HepG2 (cell line): Measurements from ENCODE around the gene TMEM233. TPM values are rescaled to one million over a fixed set of nuclear protein-coding genes. Genes with fewer than 3 reads are reported as not detected.

ENCODE experiments used
- BCL6 ChIP-seq: IDR thresholded peaks from 2 replicates; pipeline ENCODE4 v1.6.1; 2016; ENCODE audit warnings: missing genetic modification reagents, missing compliant biosample characterization
- KLF12 ChIP-seq: sonication (generic); formaldehyde crosslinking; IDR thresholded peaks from 2 replicates; pipeline ENCODE4 v1.4.0; 2020; ENCODE audit warnings: missing genetic modification reagents, borderline replicate concordance
- SAFB2 ChIP-seq: sonication (generic); formaldehyde crosslinking; IDR thresholded peaks from 2 replicates; pipeline ENCODE4 v1.5.1; 2020; ENCODE audit warnings: missing genetic modification reagents, low read depth, mild to moderate bottlenecking, borderline replicate concordance
- ZBTB39 ChIP-seq: sonication (generic); formaldehyde crosslinking; IDR thresholded peaks from 2 replicates; pipeline ENCODE4 v1.5.0; 2020; ENCODE audit warnings: missing genetic modification reagents
- ZBTB7B ChIP-seq: sonication (generic); formaldehyde crosslinking; IDR thresholded peaks from 2 replicates; pipeline ENCODE4 v1.4.0; 2020; ENCODE audit warnings: missing genetic modification reagents
- polyA plus RNA-seq, 8 experiments: library from polyadenylated mRNA; depleted of rRNA in 3 of 8; stranded (reverse) in 7 of 8; unstranded in 1 of 8; fragments of >200 nt; fragmentation: Illumina TruSeq in 4 of 8; extraction: Trizol in 4 of 8; gene quantifications; 2 replicates each; pipeline versions ENCODE4 v1.2.1 to v1.2.3, GENCODE V29; 2011 to 2016; ENCODE audit warnings: low read depth in 4 of 8, missing spikeins in 1 of 8, mixed read lengths in 1 of 8; ENCODE audit not compliant: insufficient read depth in 1 of 8
- total RNA-seq, 5 experiments: library from RNA; depleted of rRNA; stranded (reverse); fragments of >200 nt; fragmentation: Illumina TruSeq; extraction: Trizol; gene quantifications; 2 replicates each; pipeline ENCODE4 v1.2.3, GENCODE V29; 2016; ENCODE audit warnings: low read depth in 1 of 5
- TF ChIP-seq, protein P1 (sequence below): sonication (generic); formaldehyde crosslinking; IDR thresholded peaks from 2 replicates; pipeline ENCODE4 v1.4.0; 2020; ENCODE audit warnings: mild to moderate bottlenecking, missing genetic modification reagents
- TF ChIP-seq, protein P2 (sequence below): sonication (generic); formaldehyde crosslinking; IDR thresholded peaks from 2 replicates; pipeline ENCODE4 v1.8.0; 2022; ENCODE audit warnings: mild to moderate bottlenecking, missing genetic modification reagents, borderline replicate concordance
- TF ChIP-seq, protein P3 (sequence below): sonication (generic); formaldehyde crosslinking; IDR thresholded peaks from 2 replicates; pipeline ENCODE4 v1.9.0; 2021; ENCODE audit warnings: missing genetic modification reagents, borderline replicate concordance
- TF ChIP-seq, protein P4 (sequence below): sonication (generic); formaldehyde crosslinking; IDR thresholded peaks from 2 replicates; pipeline ENCODE4 v1.5.0; 2020; ENCODE audit warnings: mild to moderate bottlenecking, missing genetic modification reagents

Gene TMEM233
- total and polyA plus RNA-seq, 2 of the 13 experiments (the other 11 are each of a cell fraction or from before 2014, with no cell fraction given): 0.03 TPM; not detected in 1

DNA sequence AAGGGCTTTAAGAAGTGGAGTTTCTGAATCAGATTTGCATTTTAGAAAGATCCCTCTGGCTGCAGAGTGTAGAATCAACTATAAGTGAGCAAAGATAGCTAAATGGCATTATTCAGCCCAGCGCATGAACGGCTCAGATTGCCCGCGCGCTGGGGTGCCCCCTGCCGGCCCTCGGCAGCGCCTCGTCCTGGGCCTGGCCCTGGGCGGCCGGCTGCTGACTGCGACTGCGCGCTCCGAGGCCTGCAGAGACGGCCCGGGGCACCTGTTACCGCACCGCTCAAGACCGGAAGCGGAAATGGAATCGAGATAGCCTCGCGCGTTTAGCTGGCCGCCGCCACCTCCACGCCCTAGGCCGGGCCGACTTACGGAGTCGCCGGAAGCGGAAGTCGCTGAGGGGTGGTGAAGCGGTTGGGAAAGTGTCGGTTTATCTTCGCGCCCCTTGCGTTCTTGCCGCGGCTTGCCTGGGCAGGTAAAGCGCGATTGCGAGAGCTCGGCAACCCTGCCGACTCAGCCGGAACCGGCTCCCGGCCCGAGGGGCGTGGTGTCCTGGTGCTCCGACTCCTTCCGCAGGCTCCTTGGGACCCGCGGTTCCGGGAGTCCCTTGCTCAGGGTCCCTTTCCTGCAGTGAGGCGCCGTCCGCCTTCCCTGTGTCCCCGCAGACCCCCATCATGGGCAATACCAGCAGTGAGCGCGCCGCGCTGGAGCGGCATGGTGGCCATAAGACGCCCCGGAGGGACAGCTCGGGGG, 74.2 kb downstream of the TMEM233 start, which contains the start of gene PRKAB1 (continued):
- TF ChIP-seq, protein P1, sequence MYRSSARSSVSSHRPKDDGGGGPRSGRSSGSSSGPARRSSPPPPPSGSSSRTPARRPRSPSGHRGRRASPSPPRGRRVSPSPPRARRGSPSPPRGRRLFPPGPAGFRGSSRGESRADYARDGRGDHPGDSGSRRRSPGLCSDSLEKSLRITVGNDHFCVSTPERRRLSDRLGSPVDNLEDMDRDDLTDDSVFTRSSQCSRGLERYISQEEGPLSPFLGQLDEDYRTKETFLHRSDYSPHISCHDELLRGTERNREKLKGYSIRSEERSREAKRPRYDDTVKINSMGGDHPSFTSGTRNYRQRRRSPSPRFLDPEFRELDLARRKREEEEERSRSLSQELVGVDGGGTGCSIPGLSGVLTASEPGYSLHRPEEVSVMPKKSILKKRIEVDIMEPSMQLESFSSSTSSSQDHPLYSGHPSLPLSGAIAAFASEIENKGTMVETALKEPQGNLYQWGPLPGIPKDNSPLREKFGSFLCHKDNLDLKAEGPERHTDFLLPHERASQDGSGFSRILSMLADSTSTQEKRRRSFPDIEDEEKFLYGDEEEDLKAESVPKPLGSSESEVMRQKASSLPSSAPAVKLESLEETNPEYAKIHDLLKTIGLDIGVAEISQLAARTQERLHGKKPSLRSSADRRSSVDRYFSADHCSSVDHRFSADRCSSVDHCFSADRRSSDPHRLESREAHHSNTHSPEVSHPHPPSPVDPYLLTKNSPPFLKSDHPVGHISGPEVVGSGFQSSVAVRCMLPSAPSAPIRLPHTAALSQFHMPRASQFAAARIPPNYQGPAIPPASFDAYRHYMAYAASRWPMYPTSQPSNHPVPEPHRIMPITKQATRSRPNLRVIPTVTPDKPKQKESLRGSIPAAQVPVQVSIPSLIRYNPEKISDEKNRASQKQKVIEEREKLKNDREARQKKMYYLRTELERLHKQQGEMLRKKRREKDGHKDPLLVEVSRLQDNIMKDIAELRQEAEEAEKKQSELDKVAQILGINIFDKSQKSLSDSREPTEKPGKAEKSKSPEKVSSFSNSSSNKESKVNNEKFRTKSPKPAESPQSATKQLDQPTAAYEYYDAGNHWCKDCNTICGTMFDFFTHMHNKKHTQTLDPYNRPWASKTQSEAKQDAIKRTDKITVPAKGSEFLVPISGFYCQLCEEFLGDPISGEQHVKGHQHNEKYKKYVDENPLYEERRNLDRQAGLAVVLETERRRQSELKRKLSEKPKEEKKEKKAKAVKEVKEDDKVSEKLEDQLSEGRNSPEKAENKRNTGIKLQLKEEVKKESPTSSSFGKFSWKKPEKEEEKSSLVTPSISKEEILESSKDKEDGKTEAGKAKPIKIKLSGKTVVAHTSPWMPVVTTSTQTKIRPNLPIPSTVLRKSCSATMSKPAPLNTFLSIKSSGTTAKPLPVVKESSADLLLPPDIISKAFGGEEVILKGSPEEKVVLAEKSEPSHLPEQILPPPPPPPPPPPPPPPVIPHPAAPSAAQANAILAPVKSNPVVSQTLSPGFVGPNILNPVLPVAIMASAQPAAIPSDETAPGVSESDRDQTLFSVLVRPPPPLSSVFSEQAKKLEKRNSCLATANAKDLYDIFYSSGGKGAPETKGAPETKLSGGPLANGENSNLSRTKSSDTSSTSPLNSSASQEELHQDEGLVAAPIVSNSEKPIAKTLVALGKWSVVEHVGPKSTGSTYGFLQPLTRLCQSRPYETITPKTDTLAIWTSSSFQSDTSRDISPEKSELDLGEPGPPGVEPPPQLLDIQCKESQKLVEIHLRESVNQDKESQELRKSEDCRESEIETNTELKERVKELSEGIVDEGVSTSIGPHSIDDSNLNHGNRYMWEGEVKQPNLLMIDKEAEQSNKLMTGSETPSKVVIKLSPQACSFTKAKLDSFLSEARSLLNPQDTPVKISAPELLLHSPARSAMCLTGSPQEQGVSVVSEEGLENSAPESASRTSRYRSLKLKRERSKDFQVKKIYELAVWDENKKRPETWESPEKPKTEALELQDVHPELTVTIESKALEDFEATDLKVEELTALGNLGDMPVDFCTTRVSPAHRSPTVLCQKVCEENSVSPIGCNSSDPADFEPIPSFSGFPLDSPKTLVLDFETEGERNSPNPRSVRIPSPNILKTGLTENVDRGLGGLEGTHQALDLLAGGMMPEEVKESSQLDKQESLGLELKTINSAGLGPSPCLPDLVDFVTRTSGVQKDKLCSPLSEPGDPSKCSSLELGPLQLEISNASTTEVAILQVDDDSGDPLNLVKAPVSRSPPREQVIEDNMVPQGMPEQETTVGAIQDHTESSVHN (CRISPR knock-in tag): no peak
- TF ChIP-seq, protein P2, sequence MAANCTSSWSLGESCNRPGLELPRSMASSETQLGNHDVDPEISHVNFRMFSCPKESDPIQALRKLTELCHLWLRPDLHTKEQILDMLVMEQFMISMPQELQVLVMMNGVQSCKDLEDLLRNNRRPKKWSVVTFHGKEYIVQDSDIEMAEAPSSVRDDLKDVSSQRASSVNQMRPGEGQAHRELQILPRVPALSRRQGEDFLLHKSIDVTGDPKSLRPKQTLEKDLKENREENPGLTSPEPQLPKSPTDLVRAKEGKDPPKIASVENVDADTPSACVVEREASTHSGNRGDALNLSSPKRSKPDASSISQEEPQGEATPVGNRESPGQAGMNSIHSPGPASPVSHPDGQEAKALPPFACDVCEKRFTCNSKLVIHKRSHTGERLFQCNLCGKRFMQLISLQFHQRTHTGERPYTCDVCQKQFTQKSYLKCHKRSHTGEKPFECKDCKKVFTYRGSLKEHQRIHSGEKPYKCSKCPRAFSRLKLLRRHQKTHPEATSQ (CRISPR knock-in tag): 0 out of 2 replicates have a peak, but pooled peaks have one; percentile 50
- 0 out of 2 replicates have a peak, but pooled peaks have one; percentile 46 for TF ChIP-seq BCL6
- TF ChIP-seq, protein P3, sequence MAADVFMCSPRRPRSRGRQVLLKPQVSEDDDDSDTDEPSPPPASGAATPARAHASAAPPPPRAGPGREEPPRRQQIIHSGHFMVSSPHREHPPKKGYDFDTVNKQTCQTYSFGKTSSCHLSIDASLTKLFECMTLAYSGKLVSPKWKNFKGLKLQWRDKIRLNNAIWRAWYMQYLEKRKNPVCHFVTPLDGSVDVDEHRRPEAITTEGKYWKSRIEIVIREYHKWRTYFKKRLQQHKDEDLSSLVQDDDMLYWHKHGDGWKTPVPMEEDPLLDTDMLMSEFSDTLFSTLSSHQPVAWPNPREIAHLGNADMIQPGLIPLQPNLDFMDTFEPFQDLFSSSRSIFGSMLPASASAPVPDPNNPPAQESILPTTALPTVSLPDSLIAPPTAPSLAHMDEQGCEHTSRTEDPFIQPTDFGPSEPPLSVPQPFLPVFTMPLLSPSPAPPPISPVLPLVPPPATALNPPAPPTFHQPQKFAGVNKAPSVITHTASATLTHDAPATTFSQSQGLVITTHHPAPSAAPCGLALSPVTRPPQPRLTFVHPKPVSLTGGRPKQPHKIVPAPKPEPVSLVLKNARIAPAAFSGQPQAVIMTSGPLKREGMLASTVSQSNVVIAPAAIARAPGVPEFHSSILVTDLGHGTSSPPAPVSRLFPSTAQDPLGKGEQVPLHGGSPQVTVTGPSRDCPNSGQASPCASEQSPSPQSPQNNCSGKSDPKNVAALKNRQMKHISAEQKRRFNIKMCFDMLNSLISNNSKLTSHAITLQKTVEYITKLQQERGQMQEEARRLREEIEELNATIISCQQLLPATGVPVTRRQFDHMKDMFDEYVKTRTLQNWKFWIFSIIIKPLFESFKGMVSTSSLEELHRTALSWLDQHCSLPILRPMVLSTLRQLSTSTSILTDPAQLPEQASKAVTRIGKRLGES: no peak
- TF ChIP-seq, protein P4, sequence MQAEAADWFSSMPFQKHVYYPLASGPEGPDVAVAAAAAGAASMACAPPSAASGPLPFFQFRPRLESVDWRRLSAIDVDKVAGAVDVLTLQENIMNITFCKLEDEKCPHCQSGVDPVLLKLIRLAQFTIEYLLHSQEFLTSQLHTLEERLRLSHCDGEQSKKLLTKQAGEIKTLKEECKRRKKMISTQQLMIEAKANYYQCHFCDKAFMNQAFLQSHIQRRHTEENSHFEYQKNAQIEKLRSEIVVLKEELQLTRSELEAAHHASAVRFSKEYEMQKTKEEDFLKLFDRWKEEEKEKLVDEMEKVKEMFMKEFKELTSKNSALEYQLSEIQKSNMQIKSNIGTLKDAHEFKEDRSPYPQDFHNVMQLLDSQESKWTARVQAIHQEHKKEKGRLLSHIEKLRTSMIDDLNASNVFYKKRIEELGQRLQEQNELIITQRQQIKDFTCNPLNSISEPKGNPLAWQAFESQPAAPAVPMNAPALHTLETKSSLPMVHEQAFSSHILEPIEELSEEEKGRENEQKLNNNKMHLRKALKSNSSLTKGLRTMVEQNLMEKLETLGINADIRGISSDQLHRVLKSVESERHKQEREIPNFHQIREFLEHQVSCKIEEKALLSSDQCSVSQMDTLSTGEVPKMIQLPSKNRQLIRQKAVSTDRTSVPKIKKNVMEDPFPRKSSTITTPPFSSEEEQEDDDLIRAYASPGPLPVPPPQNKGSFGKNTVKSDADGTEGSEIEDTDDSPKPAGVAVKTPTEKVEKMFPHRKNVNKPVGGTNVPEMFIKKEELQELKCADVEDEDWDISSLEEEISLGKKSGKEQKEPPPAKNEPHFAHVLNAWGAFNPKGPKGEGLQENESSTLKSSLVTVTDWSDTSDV (CRISPR knock-in tag): 0 out of 2 replicates have a peak, but pooled peaks have one; percentile 72
- no peak; the same call in 1 of the 2 replicates for TF ChIP-seq KLF12 (CRISPR knock-in tag)
- TF ChIP-seq ZBTB39 (CRISPR knock-in tag): no peak
- TF ChIP-seq SAFB2 (CRISPR knock-in tag): no peak
- TF ChIP-seq ZBTB7B (CRISPR knock-in tag): peak; percentile 66; the same call in 1 of the 2 replicates
